Measurements from ENCODE around the gene AGAP3.

AGAP3 gene

GRCh38 chr7:151161757-151162156 lies 75.5 kb downstream of the AGAP3 start:
- no peak for DNase-seq (ENCODE audit: low spot score)

GRCh38 chr7:151166629-151167196 lies 80.4 kb downstream of the AGAP3 start:
- DNase-seq (ENCODE audit: low spot score) = no peak

- DNase-seq (ENCODE audit: low spot score) = peak; percentile 72
Observed at GRCh38 chr7:151167197-151167961, 81.1 kb downstream of the AGAP3 start, which contains the start of gene GBX1. TSS of gene GBX1 (minus strand) at chr7:151167694. CDS start at chr7:151167548, 146 bp downstream.

GRCh38 chr7:151168003-151168786 lies 81.9 kb downstream of the AGAP3 start:
- peak; percentile 90 for DNase-seq (ENCODE audit: low spot score)

GRCh38 chr7:151168787-151169162 lies 82.5 kb downstream of the AGAP3 start:
- DNase-seq (ENCODE audit: low spot score) = no peak

- DNase-seq (ENCODE audit: low spot score) = peak; percentile 88
Observed at GRCh38 chr7:151172273-151173141, 86.2 kb downstream of the AGAP3 start.

- DNase-seq (ENCODE audit: low spot score) = no peak
Observed at GRCh38 chr7:151173386-151174245, 87.3 kb downstream of the AGAP3 start.

GRCh38 chr7:151174246-151175046 lies 88.2 kb downstream of the AGAP3 start:
- DNase-seq (ENCODE audit: low spot score) = no peak

GRCh38 chr7:151175047-151175792 lies 88.9 kb downstream of the AGAP3 start:
- no peak for DNase-seq (ENCODE audit: low spot score)

GRCh38 chr7:151175793-151176311 lies 89.6 kb downstream of the AGAP3 start:
- DNase-seq (ENCODE audit: low spot score) = peak; percentile 63

- no peak for DNase-seq (ENCODE audit: low spot score)
Observed at GRCh38 chr7:151176401-151176800, 90.1 kb downstream of the AGAP3 start.

GRCh38 chr7:151177310-151177709 lies 91.0 kb downstream of the AGAP3 start:
- DNase-seq (ENCODE audit: low spot score) = no peak

GRCh38 chr7:151178236-151178635 lies 92.0 kb downstream of the AGAP3 start:
- no peak for DNase-seq (ENCODE audit: low spot score)

- DNase-seq (ENCODE audit: low spot score) = no peak
Observed at GRCh38 chr7:151178831-151179230, 92.6 kb downstream of the AGAP3 start.

- DNase-seq (ENCODE audit: low spot score) = peak; percentile 3
Observed at GRCh38 chr7:151179287-151179860, 93.1 kb downstream of the AGAP3 start.

GRCh38 chr7:151179946-151180345 lies 93.7 kb downstream of the AGAP3 start:
- no peak for DNase-seq (ENCODE audit: low spot score)

- peak; percentile 9 for DNase-seq (ENCODE audit: low spot score)
Observed at GRCh38 chr7:151181011-151181431, 94.7 kb downstream of the AGAP3 start.

- DNase-seq (ENCODE audit: low spot score) = no peak
Observed at GRCh38 chr7:151185762-151186639, 99.7 kb downstream of the AGAP3 start.
